ENCODE measurements around the gene G2E3.

DNA sequence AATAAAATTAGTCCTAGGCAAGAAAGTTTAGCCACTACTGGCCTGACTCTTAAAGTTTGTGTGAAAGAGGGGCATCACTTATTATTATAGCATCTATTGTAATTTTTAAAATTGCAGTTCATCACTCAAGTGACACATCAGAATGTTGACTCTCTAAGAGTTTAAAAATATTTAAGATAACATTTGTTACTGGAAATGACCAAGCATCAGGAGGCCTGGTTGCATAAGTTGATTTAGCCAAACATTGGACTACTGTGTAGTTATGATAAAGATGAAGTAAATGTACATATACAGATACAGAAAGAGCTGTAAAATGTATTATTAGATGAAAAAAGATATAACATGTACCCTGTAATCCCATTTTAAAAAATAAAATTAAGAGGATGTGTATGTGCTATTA, 110.6 kb downstream of the G2E3 start:
- TF ChIP-seq, protein P1, sequence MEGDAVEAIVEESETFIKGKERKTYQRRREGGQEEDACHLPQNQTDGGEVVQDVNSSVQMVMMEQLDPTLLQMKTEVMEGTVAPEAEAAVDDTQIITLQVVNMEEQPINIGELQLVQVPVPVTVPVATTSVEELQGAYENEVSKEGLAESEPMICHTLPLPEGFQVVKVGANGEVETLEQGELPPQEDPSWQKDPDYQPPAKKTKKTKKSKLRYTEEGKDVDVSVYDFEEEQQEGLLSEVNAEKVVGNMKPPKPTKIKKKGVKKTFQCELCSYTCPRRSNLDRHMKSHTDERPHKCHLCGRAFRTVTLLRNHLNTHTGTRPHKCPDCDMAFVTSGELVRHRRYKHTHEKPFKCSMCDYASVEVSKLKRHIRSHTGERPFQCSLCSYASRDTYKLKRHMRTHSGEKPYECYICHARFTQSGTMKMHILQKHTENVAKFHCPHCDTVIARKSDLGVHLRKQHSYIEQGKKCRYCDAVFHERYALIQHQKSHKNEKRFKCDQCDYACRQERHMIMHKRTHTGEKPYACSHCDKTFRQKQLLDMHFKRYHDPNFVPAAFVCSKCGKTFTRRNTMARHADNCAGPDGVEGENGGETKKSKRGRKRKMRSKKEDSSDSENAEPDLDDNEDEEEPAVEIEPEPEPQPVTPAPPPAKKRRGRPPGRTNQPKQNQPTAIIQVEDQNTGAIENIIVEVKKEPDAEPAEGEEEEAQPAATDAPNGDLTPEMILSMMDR (IDR thresholded peaks at IDR 0.05): no peak
- TF ChIP-seq POLR2A (IDR thresholded peaks at IDR 0.05): no peak
